Epithelial cell of esophagus (primary cell): ENCODE results near the gene MED27.

Experiments used
- DNase-seq: peaks from one replicate; pipeline ENCODE4 v3.0.0; 2010; ENCODE audit warnings: low read depth
- H3K4me3 ChIP-seq: 2 replicates; pipeline ENCODE4 v1.5.1; 2011; ENCODE audit warnings: mild to moderate bottlenecking, low read length, control low read depth
- CTCF ChIP-seq: IDR thresholded peaks from 2 replicates; pipeline ENCODE4 v1.5.1; 2011; ENCODE audit warnings: low read depth, mild to moderate bottlenecking, low read length, control low read depth, inconsistent platforms; ENCODE audit not compliant: insufficient read depth; ENCODE audit errors: missing control alignments

MED27 gene

GRCh38 chr9:131854334-131854733, 225.3 kb downstream of the MED27 start:
- no peak for DNase-seq
- no peak for TF ChIP-seq CTCF
- H3K4me3 ChIP-seq = no peak overlapping the region

- no peak for DNase-seq
- TF ChIP-seq CTCF = no peak
- H3K4me3 ChIP-seq = no peak overlapping the region
Measured at GRCh38 chr9:131853434-131853833, 226.2 kb downstream of the MED27 start.

- no peak overlapping the region for H3K4me3 ChIP-seq
- TF ChIP-seq CTCF = no peak
- no peak for DNase-seq
Measured at GRCh38 chr9:131851414-131851813, 228.3 kb downstream of the MED27 start.

- TF ChIP-seq CTCF = no peak
- no peak for DNase-seq
Measured at GRCh38 chr9:131849391-131849790, 230.3 kb downstream of the MED27 start.

GRCh38 chr9:131848570-131849160, 231.0 kb downstream of the MED27 start:
- H3K4me3 ChIP-seq = no peak overlapping the region
- no peak for TF ChIP-seq CTCF
- no peak for DNase-seq

More at GRCh38 chr9:131849391-131849790, 230.3 kb downstream of the MED27 start:
- H3K4me3 ChIP-seq = no peak overlapping the region

GRCh38 chr9:131847665-131848354, 231.9 kb downstream of the MED27 start:
- no peak for DNase-seq
- TF ChIP-seq CTCF = no peak

More at GRCh38 chr9:131847665-131848354, 231.9 kb downstream of the MED27 start:
- no peak overlapping the region for H3K4me3 ChIP-seq
